Measurements from ENCODE around the gene KIF17.

DNA sequence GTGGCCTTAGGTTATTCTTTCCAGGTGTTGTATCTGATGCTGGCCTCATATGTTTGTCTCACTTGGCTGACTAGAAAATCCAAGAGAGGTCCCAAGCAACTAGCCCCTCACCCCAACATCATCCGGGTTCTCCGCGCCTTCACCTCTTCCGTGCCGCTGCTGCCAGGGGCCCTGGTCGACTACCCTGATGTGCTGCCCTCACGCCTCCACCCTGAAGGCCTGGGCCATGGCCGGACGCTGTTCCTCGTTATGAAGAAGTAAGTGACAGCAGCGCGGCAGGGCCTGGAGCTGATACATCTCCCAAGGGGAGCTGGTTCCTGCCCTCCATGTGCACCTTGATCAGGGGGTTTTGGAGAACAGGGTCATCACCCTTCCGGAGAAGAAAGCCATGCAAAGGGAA is 73.4 kb downstream of the KIF17 start:
- TF ChIP-seq CTCF (IDR thresholded peaks at IDR 0.05) = no peak
- no peak for TF ChIP-seq POLR2A (IDR thresholded peaks at IDR 0.05)
